ENCODE measurements around the gene CIC.
A peak's percentile ranks its signal among the peaks of the same experiment; 100 is the strongest.
"Not testable (repeated sequence)": the region's sequence is repeated elsewhere in the genome, so short reads cannot be mapped to it uniquely, and the experiment has no call there.

Gene CIC

GRCh38 chr19:42315024-42315423, 46.0 kb downstream of the CIC start:
- no peak for DNase-seq

GRCh38 chr19:42316223-42317211, 47.5 kb downstream of the CIC start:
- peak; percentile 15 to 20 for DNase-seq

GRCh38 chr19:42317535-42317934, 48.5 kb downstream of the CIC start:
- DNase-seq: no peak

GRCh38 chr19:42322305-42322704, 53.3 kb downstream of the CIC start:
- no peak for DNase-seq

GRCh38 chr19:42323473-42323851, 54.4 kb downstream of the CIC start:
- no peak for DNase-seq

GRCh38 chr19:42323852-42324654, 55.0 kb downstream of the CIC start:
- DNase-seq: no peak

GRCh38 chr19:42324655-42325307, 55.7 kb downstream of the CIC start:
- DNase-seq: no peak

GRCh38 chr19:42325308-42325895, 56.4 kb downstream of the CIC start, which contains the start of gene MEGF8:
TSS of gene MEGF8 (plus strand) at chr19:42325635. CDS start at chr19:42326244, 609 bp downstream.
- peak; percentile 97 to 99 for DNase-seq

GRCh38 chr19:42325896-42326771, 57.1 kb downstream of the CIC start:
- DNase-seq: peak; percentile 20

- DNase-seq: no peak
These were observed 57.9 kb downstream of the CIC start for GRCh38 chr19:42326969-42327368.

GRCh38 chr19:42327381-42327780, 58.3 kb downstream of the CIC start:
- DNase-seq: no peak

- DNase-seq: no peak
These were observed 59.1 kb downstream of the CIC start for GRCh38 chr19:42328106-42328505.

- no peak for DNase-seq
These were observed 59.8 kb downstream of the CIC start for GRCh38 chr19:42328854-42329253.

- no peak for DNase-seq
These were observed 61.2 kb downstream of the CIC start for GRCh38 chr19:42330241-42330711.

- not testable (repeated sequence) for DNase-seq
These were observed 62.3 kb downstream of the CIC start for GRCh38 chr19:42331333-42331732.

- no peak for DNase-seq
These were observed 63.0 kb downstream of the CIC start for GRCh38 chr19:42332059-42332458.

GRCh38 chr19:42333018-42333417, 64.0 kb downstream of the CIC start:
- DNase-seq: no peak

- DNase-seq: no peak
These were observed 65.1 kb downstream of the CIC start for GRCh38 chr19:42333975-42334696.

- no peak for DNase-seq
These were observed 65.8 kb downstream of the CIC start for GRCh38 chr19:42334697-42335373.

GRCh38 chr19:42335374-42335936, 66.4 kb downstream of the CIC start:
- DNase-seq: no peak
